ENCODE results near the gene GNG7.
"Not testable (repeated sequence)": the region's sequence is repeated elsewhere in the genome, so short reads cannot be mapped to it uniquely, and the experiment has no call there.

Gene GNG7

GRCh38 chr19:2627319-2627829 is 75.1 kb downstream of the GNG7 start:
- TF ChIP-seq, protein P1, sequence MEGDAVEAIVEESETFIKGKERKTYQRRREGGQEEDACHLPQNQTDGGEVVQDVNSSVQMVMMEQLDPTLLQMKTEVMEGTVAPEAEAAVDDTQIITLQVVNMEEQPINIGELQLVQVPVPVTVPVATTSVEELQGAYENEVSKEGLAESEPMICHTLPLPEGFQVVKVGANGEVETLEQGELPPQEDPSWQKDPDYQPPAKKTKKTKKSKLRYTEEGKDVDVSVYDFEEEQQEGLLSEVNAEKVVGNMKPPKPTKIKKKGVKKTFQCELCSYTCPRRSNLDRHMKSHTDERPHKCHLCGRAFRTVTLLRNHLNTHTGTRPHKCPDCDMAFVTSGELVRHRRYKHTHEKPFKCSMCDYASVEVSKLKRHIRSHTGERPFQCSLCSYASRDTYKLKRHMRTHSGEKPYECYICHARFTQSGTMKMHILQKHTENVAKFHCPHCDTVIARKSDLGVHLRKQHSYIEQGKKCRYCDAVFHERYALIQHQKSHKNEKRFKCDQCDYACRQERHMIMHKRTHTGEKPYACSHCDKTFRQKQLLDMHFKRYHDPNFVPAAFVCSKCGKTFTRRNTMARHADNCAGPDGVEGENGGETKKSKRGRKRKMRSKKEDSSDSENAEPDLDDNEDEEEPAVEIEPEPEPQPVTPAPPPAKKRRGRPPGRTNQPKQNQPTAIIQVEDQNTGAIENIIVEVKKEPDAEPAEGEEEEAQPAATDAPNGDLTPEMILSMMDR (conservative IDR thresholded peaks at IDR 0.05) = no peak
- H3K27ac ChIP-seq = no peak overlapping the region

- TF ChIP-seq, protein P1 (conservative IDR thresholded peaks at IDR 0.05) = no peak
- H3K27ac ChIP-seq = no peak overlapping the region
Measured at GRCh38 chr19:2625434-2625833, 77.1 kb downstream of the GNG7 start.

DNA sequence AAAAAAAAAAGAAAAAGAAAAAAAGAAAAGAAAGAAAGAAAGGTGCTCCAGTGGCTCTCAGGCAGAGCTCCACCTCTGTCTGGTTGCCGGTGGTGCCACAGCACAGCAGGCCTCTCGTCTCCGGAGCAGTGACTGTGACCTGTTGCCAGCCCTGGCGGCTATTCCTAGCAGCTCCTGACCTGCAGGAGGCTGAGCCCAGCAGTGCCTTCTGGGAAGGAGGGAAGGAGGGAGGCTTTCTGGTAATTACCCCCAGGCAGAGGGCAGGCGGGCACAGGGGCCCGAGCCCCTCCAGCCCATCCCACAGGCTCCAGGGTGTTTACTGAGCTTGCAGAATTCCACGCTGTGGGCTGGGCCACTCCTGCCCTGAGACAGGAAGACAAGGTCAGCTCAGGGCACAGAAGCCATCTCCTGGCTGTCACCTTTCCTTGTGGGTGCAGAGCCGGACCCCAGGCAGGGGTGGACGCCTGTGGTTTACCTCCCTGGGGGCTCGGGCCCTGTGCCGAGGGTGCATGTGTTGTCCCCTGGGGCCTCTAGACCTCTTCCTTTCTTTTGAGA is 77.9 kb downstream of the GNG7 start:
- no peak overlapping the region for H3K27ac ChIP-seq
- TF ChIP-seq, protein P1 (conservative IDR thresholded peaks at IDR 0.05) = no peak

DNA sequence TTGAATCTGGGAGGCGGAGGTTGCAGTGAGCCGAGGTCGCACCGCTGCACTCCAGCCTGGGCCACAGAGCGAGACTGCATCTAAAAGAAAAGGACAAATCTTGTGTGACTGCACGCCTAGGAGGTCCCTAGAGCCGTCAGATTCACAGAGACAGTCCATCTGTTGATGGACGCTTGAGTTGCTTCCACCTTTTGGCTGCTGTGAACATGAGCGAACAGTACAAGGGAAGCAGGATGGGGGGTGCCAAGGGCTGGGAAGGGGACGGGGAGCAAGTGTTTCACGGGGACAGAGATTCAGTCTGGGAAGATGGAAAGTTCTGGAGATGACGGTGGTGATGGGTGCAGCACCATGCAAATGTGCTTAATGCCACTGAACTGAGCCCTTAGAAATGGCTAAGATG is 78.7 kb downstream of the GNG7 start:
- H3K27ac ChIP-seq = no peak overlapping the region
- TF ChIP-seq, protein P1 (conservative IDR thresholded peaks at IDR 0.05) = no peak

DNA sequence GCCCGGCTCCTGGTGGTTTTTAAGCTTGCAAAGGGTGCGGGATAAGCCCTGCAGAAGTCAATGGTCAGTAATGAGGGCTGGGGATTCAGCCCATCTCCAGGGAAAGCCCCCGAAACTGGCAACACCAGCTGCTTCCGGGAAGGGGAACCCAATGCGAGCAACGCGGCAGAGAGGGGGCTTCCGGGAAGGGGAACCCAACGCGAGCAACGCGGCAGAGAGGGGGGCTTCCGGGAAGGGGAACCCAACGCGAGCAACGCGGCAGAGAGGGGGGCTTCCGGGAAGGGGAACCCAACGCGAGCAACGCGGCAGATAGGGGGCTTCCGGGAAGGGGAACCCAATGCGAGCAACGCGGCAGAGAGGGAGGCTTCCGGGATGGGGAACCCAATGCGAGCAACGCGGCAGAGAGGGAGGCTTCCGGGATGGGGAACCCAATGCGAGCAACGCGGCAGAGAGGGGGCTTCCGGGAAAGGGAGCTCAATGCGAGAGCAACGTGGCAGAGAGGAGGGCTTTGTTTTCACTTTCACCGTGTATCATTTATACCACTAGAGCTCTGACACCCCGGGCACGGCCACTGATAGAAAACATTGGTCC is 80.0 kb downstream of the GNG7 start:
- not testable (repeated sequence) for H3K27ac ChIP-seq

DNA sequence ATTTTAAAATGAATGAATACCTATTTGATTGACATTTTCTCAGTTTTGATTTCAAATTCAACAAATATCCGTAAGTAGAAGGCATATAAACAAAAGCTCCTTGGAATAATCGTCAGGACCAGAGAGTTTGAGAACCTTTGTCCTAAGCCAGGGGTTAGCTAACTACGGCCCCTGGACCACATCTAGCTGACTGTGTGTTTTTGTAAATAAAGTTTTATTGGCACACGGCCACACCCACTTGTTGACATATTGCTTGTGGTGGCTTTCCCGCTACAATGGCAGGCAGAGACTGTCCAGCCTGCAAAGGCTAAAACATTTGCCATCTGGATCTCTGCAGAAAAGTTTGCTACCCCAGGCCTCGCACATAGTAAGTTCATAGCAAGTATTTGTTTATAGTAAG is 83.4 kb downstream of the GNG7 start:
- TF ChIP-seq, protein P1 (conservative IDR thresholded peaks at IDR 0.05) = no peak
- H3K27ac ChIP-seq = no peak overlapping the region

DNA sequence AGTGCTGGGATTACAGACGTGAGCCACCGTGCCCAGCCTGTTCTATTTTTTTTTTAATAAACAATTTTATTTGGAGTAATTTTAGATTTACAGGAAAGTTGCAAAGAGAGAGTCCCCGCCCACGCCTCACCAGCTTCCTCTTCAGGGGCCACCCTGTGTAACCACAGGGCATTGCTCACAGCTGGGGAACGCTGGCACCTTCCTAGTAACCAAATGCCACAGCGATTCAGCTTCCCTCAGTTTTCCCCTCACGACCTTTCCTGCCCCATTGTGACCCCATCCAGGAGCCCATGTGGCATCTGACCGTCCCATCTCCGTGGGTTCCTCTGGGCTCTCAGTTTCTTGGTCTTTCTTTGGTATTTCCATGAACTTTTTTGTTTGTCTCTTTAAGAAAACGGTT is 83.9 kb downstream of the GNG7 start:
- TF ChIP-seq, protein P1 (conservative IDR thresholded peaks at IDR 0.05) = no peak
- H3K27ac ChIP-seq = no peak overlapping the region
